ENCODE measurements around the gene VRTN. TPM values are rescaled to one million over a fixed set of nuclear protein-coding genes. Genes with fewer than 3 reads are reported as not detected.

VRTN gene
- total and polyA plus RNA-seq, 2 of the 8 experiments (the other 6 are each of a cell fraction or from before 2014, with no cell fraction given): 133 to 148 TPM

DNA sequence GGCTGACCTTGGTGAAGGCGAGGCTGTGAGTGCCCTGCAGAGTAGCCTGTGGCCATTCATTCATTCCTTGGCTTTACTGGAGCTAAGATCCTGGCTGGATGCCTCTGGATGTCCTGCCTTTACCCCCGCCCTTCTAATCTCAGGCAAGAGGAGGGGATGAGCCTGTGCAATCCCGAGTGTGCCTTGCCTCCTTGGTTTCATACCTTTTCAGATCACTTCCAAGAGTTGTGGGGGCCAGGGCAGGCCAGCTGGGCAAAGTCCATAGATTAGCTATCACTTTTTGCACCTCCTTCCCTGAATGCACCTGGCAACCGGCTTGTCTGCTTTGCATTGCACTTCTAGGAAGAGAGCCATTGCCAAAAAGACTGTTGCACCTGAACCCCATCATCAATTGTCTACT lies 1.5 kb downstream of the VRTN start:
- Histone ChIP-seq H4K20me1 (replicated peaks in 1 of 2; ENCODE audit: control insufficient read depth in 1 of 2, insufficient read depth in 2 of 2, low read length in 2 of 2) (peaks cover 13 to 16% of the 10 kb centered on the region in 2 experiments), H4K91ac (replicated peaks; ENCODE audit: insufficient read length, low read length) (peak overlapping the region; percentile 98), H3K27ac (ENCODE audit: low read depth, low read length) (peak overlapping the region; percentile 92; the same call in 1 of the 2 replicates), H3K14ac (ENCODE audit: insufficient read length) (peak overlapping the region; percentile 20), H3K4me3 (ENCODE audit: extremely low read depth in 1 of 4, insufficient read depth in 2 of 4, low read depth in 3 of 4, low read length in 4 of 4) (peak overlapping the region; percentile 87 to 98 (median 90)), H2BK12ac (ENCODE audit: low read depth, low read length) (0 out of 2 replicates have a peak overlapping the region, but pooled peaks have one; percentile 63), H3K9ac (replicated peaks in 1 of 4; ENCODE audit: extremely low read depth in 1 of 4, low read depth in 3 of 4, low read length in 3 of 4) (peak overlapping the region; percentile 63 to 93 (median 80)), H2BK5ac (ENCODE audit: low read depth, low read length) (peak overlapping the region; percentile 97), H2AFZ (ENCODE audit: low read length) (no peak overlapping the region), H2BK15ac (ENCODE audit: low read length) (0 out of 2 replicates have a peak overlapping the region, but pooled peaks have one; percentile 74), H4K5ac (ENCODE audit: insufficient read length, low read depth, low read length) (peak overlapping the region; percentile 95), H3K27me3 (replicated peaks in 1 of 4; ENCODE audit: control insufficient read depth in 3 of 4, extremely low read depth in 1 of 4, insufficient read depth in 3 of 4, low read length in 3 of 4) (no peaks in the 10 kb centered on the region), H2AK5ac (ENCODE audit: low read depth, low read length) (no peak overlapping the region), H3K79me1 (ENCODE audit: low read depth, low read length) (no peaks in the 10 kb centered on the region), H3K36me3 (ENCODE audit: control insufficient read depth in 2 of 4, insufficient read depth in 4 of 4, low read length in 3 of 4) (peaks cover 0 to 22% (median 0%) of the 10 kb centered on the region in 4 experiments; a peak in 2 of 8 replicates), H3K9me3 (ENCODE audit: insufficient read depth in 2 of 2, low read depth in 1 of 2, low read length in 1 of 2) (no peaks in the 10 kb centered on the region), H3K23ac (ENCODE audit: insufficient read length) (no peak overlapping the region), H3K56ac (replicated peaks; ENCODE audit: insufficient read length, low read depth, low read length) (peak overlapping the region; percentile 73), H3K79me2 (ENCODE audit: control insufficient read depth in 1 of 2, insufficient read depth in 2 of 2, low read length in 2 of 2) (peaks cover 43 to 87% of the 10 kb centered on the region in 2 experiments), H3K4ac (replicated peaks; ENCODE audit: insufficient read length, low read depth, low read length) (peak overlapping the region; percentile 30), H2BK120ac (replicated peaks; ENCODE audit: low read depth, low read length) (peak overlapping the region; percentile 89), H3K4me1 (replicated peaks in 1 of 4; ENCODE audit: control insufficient read depth in 3 of 4, insufficient read depth in 4 of 4, low read length in 3 of 4) (peaks cover 4 to 20% (median 12%) of the 10 kb centered on the region in 4 experiments), H3K23me2 (ENCODE audit: low read depth, low read length) (peaks cover 30% of the 10 kb centered on the region), H4K8ac (ENCODE audit: extremely low read depth, insufficient read depth, low read length) (0 out of 2 replicates have a peak overlapping the region, but pooled peaks have one; percentile 96), H2BK20ac (ENCODE audit: low read length) (no peak overlapping the region; the same call in 1 of the 2 replicates), H3K4me2 (ENCODE audit: insufficient read depth in 1 of 2, low read depth in 2 of 2, low read length in 2 of 2) (peak overlapping the region; percentile 95 to 96), H3K18ac (ENCODE audit: extremely low read depth, low read length) (peak overlapping the region; percentile 100; the same call in 1 of the 2 replicates)
- no peak for DNase-seq (ENCODE audit: low read depth in 1 of 2, low spot score in 2 of 2)
- FAIRE-seq: no peak
- WGBS, 2 experiments (ENCODE audit: extremely low coverage in 1 of 2, insufficient coverage in 1 of 2, insufficient read length in 1 of 2, insufficient replicate concordance in 2 of 2, low coverage in 1 of 2, low lambda C conversion rate in 2 of 2, missing lambda C conversion rate in 1 of 2): 3% methylated on average over 4 of the region's 4 CpGs; no CpG with 5 or more reads in 1 of the 2 experiments
- POLR2A ChIA-PET (ENCODE audit: partially characterized antibody): interaction anchor here (0.8 to 15.0 kb wide), 17 partner anchors 8 to 133 kb away, joined by 3 to 282 read pairs (median 6); partner anchors contain the start of genes ABCD4 and SYNDIG1L
- CTCF ChIA-PET (ENCODE audit: partially characterized antibody): interaction anchor here (0.6 to 8.5 kb wide), 16 partner anchors 9 to 187 kb away, joined by 3 to 49 read pairs (median 4); no protein-coding TSS in a partner anchor
- no peak for TF ChIP-seq GTF2F1 (IDR thresholded peaks at IDR 0.05; ENCODE audit: borderline replicate concordance, low read depth, low read length)
- TF ChIP-seq SIN3A (conservative IDR thresholded peaks at IDR 0.05 in 1 of 2, IDR thresholded peaks at IDR 0.05 in 1 of 2; ENCODE audit: low read depth in 1 of 2, low read length in 2 of 2): 0 out of 4 replicates have a peak, but pooled peaks have one; percentile 38 to 47
- no peak for TF ChIP-seq SAP30 (IDR thresholded peaks at IDR 0.05; ENCODE audit: insufficient read depth, insufficient replicate concordance, low read length)
- no peak for TF ChIP-seq JUN (IDR thresholded peaks at IDR 0.05; ENCODE audit: low read depth, low read length)
- no peak for TF ChIP-seq HDAC6 (IDR thresholded peaks at IDR 0.05; ENCODE audit: low read depth, low read length)
